ENCODE data around the gene CAPN8.

GRCh38 chr1:223634423-223634822 is 31.1 kb downstream of the CAPN8 start:
- TF ChIP-seq POLR2A (IDR thresholded peaks at IDR 0.05; ENCODE audit: low read depth, low read length) (no peak), POLR2AphosphoS5 (IDR thresholded peaks at IDR 0.05; ENCODE audit: low read depth, low read length) (no peak), TAF1 (IDR thresholded peaks at IDR 0.05; ENCODE audit: low read depth, low read length) (no peak), POU2F2 (IDR thresholded peaks at IDR 0.05; ENCODE audit: low read depth, low read length) (no peak), SPI1 (IDR thresholded peaks at IDR 0.05; ENCODE audit: low read depth, low read length) (no peak)
